HEK293 (cell line): ENCODE data around the gene MPV17.

Source experiments
- CTCF ChIA-PET: fragments of 350-600 bp; formaldehyde crosslinking; extraction: SDS; loops from one replicate; lab custom pipeline; 2021; ENCODE audit warnings: antibody characterized with exemption; lab: Yijun Ruan, JAX
- POLR2A ChIA-PET: fragments of 300-600 bp; formaldehyde crosslinking; extraction: SDS; loops from one replicate; lab custom pipeline; 2020; ENCODE audit warnings: antibody characterized with exemption, inconsistent platforms; lab: Yijun Ruan, JAX
- H3K27ac ChIP-seq: fragments of 200-500 bp; sonication (Bioruptor generic); 2 replicates; pipeline ENCODE4 v1.5.1; 2014; ENCODE audit warnings: low read depth, low read length, control low read depth, inconsistent platforms; ENCODE audit errors: extremely low read depth
- H3K36me3 ChIP-seq, 2 experiments: fragments of 200-500 bp in 1 of 2; sonication (Bioruptor generic) in 1 of 2; 1 replicate in 1 of 2; 2 replicates in 1 of 2; pipeline ENCODE4 v1.5.1; 2014 to 2017; ENCODE audit warnings: inconsistent platforms in 2 of 2, low read length in 2 of 2; ENCODE audit not compliant: control insufficient read depth in 2 of 2, insufficient read depth in 1 of 2
- H3K4me1 ChIP-seq: fragments of 200-500 bp; sonication (Bioruptor generic); 2 replicates; pipeline ENCODE4 v1.5.1; 2014; ENCODE audit warnings: mild to moderate bottlenecking, low read length, inconsistent platforms; ENCODE audit not compliant: control insufficient read depth, insufficient read depth
- H3K4me3 ChIP-seq: 2 replicates; pipeline ENCODE4 v1.5.1; 2011; ENCODE audit warnings: low read depth, mild to moderate bottlenecking, control low read depth, low read length, moderate library complexity
- H3K9me3 ChIP-seq: fragments of 200-500 bp; sonication (Bioruptor generic); 2 replicates; pipeline ENCODE4 v1.5.1; 2014; ENCODE audit warnings: low read depth, low read length, inconsistent platforms; ENCODE audit not compliant: control insufficient read depth, insufficient read depth
- HOXD13 ChIP-seq: sonication (generic); formaldehyde crosslinking; IDR thresholded peaks from 2 replicates; pipeline ENCODE4 v1.8.0; 2022; ENCODE audit warnings: missing genetic modification reagents, borderline replicate concordance
- MYNN ChIP-seq: fragments of 450-650 bp; formaldehyde crosslinking; IDR thresholded peaks from 2 replicates; pipeline ENCODE4 v1.5.1; 2016; ENCODE audit warnings: missing biosample characterization, missing genetic modification characterization, borderline replicate concordance
- SETDB1 ChIP-seq: IDR thresholded peaks from one replicate; pipeline ENCODE4 v1.6.1; 2017; ENCODE audit warnings: mild to moderate bottlenecking, low read length, moderate library complexity, mixed read lengths; ENCODE audit not compliant: insufficient read length
- SP7 ChIP-seq: fragments of 450-650 bp; formaldehyde crosslinking; IDR thresholded peaks from 2 replicates; pipeline ENCODE4 v1.5.1; 2016; ENCODE audit warnings: missing biosample characterization, missing genetic modification characterization
- WT1 ChIP-seq: fragments of 450-650 bp; formaldehyde crosslinking; IDR thresholded peaks from 2 replicates; pipeline ENCODE4 v1.5.1; 2016; ENCODE audit warnings: missing biosample characterization, missing genetic modification characterization
- ZBTB21 ChIP-seq: fragments of 450-650 bp; formaldehyde crosslinking; IDR thresholded peaks from 2 replicates; pipeline ENCODE4 v1.5.1; 2017; ENCODE audit warnings: missing biosample characterization, missing genetic modification characterization
- ZFHX2 ChIP-seq: fragments of 450-650 bp; formaldehyde crosslinking; conservative IDR thresholded peaks from 2 replicates; pipeline ENCODE4 v1.5.1; 2016; ENCODE audit warnings: missing biosample characterization, missing genetic modification characterization
- ZFP3 ChIP-seq: fragments of 450-650 bp; formaldehyde crosslinking; IDR thresholded peaks from 2 replicates; pipeline ENCODE4 v1.5.1; 2016; ENCODE audit warnings: low read depth, missing biosample characterization, missing genetic modification characterization
- ZNF112 ChIP-seq: fragments of 450-650 bp; formaldehyde crosslinking; IDR thresholded peaks from 2 replicates; pipeline ENCODE4 v1.5.0; 2017; ENCODE audit warnings: missing biosample characterization, missing genetic modification characterization
- ZNF155 ChIP-seq: fragments of 450-650 bp; formaldehyde crosslinking; IDR thresholded peaks from 2 replicates; pipeline ENCODE4 v1.5.1; 2016; ENCODE audit warnings: missing biosample characterization, missing genetic modification characterization
- ZNF23 ChIP-seq: fragments of 450-650 bp; formaldehyde crosslinking; IDR thresholded peaks from 2 replicates; pipeline ENCODE4 v1.5.1; 2016; ENCODE audit warnings: missing biosample characterization, missing genetic modification characterization, borderline replicate concordance
- ZNF366 ChIP-seq: fragments of 450-650 bp; formaldehyde crosslinking; conservative IDR thresholded peaks from 2 replicates; pipeline ENCODE4 v1.5.1; 2016; ENCODE audit warnings: missing biosample characterization, missing genetic modification characterization
- ZNF404 ChIP-seq: fragments of 450-650 bp; formaldehyde crosslinking; IDR thresholded peaks from 2 replicates; pipeline ENCODE4 v1.5.1; 2017; ENCODE audit warnings: missing biosample characterization, missing genetic modification characterization
- ZNF585B ChIP-seq: fragments of 450-650 bp; formaldehyde crosslinking; IDR thresholded peaks from 2 replicates; pipeline ENCODE4 v1.5.1; 2016; ENCODE audit warnings: missing biosample characterization, missing genetic modification characterization
- ZNF600 ChIP-seq: fragments of 450-650 bp; formaldehyde crosslinking; IDR thresholded peaks from 2 replicates; pipeline ENCODE4 v1.5.1; 2016; ENCODE audit warnings: missing biosample characterization, missing genetic modification characterization
- ZNF830 ChIP-seq: fragments of 450-650 bp; IDR thresholded peaks from 2 replicates; pipeline ENCODE4 v1.5.0; 2018; ENCODE audit warnings: missing biosample characterization, missing genetic modification characterization, low read depth, mild to moderate bottlenecking, moderate library complexity
- TF ChIP-seq, protein P1 (sequence below): fragments of 450-650 bp; formaldehyde crosslinking; IDR thresholded peaks from 2 replicates; pipeline ENCODE4 v1.5.1; 2016; ENCODE audit warnings: missing biosample characterization, missing genetic modification characterization
- TF ChIP-seq, protein P2 (sequence below): fragments of 450-650 bp; formaldehyde crosslinking; IDR thresholded peaks from 2 replicates; pipeline ENCODE4 v1.5.1; 2016; ENCODE audit warnings: missing biosample characterization, missing genetic modification characterization
- TF ChIP-seq, protein P3 (sequence below): fragments of 450-650 bp; formaldehyde crosslinking; IDR thresholded peaks from 2 replicates; pipeline ENCODE4 v1.5.1; 2016; ENCODE audit warnings: missing biosample characterization, missing genetic modification characterization, borderline replicate concordance
- TF ChIP-seq, protein P4 (sequence below): fragments of 450-650 bp; formaldehyde crosslinking; IDR thresholded peaks from 2 replicates; pipeline ENCODE4 v1.5.1; 2016; ENCODE audit warnings: missing biosample characterization, missing genetic modification characterization, borderline replicate concordance

MPV17 gene

DNA sequence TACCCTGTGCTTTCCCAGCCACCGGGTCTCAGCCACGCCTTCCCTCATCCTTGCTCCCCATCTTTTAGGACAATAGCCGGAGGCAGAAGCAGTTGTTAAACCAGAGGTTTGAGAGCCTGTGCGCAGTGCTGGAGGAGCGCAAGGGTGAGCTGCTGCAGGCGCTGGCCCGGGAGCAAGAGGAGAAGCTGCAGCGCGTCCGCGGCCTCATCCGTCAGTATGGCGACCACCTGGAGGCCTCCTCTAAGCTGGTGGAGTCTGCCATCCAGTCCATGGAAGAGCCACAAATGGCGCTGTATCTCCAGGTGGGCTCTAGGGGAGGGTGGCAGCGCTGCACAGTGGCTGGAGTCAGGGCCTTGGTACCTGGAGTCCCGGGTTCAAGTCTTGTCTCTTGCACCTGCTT, 17.4 kb downstream of the MPV17 start:
- Histone ChIP-seq H3K4me3 (no peak overlapping the region), H3K9me3 (no peaks in the 10 kb centered on the region), H3K36me3 (peaks cover 0 to 15% of the 10 kb centered on the region in 2 experiments; a peak in 1 of 3 replicates), H3K27ac (no peak overlapping the region), H3K4me1 (no peaks in the 10 kb centered on the region)
- CTCF ChIA-PET, result interaction anchor here (0.9 to 17.4 kb wide), 5 partner anchors 13 to 209 kb away, joined by 4 to 211 read pairs (median 50); partner anchors contain the start of genes MPV17 and TRIM54
- TF ChIP-seq HOXD13 (CRISPR knock-in tag), result no peak
- TF ChIP-seq ZNF830 (tag by site-specific recombination), result no peak
- TF ChIP-seq MYNN, result no peak
- no peak for TF ChIP-seq ZNF404
- no peak for TF ChIP-seq ZNF23
- TF ChIP-seq ZNF155, result no peak
- TF ChIP-seq, protein P1, sequence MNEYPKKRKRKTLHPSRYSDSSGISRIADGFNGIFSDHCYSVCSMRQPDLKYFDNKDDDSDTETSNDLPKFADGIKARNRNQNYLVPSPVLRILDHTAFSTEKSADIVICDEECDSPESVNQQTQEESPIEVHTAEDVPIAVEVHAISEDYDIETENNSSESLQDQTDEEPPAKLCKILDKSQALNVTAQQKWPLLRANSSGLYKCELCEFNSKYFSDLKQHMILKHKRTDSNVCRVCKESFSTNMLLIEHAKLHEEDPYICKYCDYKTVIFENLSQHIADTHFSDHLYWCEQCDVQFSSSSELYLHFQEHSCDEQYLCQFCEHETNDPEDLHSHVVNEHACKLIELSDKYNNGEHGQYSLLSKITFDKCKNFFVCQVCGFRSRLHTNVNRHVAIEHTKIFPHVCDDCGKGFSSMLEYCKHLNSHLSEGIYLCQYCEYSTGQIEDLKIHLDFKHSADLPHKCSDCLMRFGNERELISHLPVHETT (tag by site-specific recombination), result no peak
- no peak for TF ChIP-seq ZNF585B
- no peak for TF ChIP-seq ZNF600 (tag by site-specific recombination)
- TF ChIP-seq ZBTB21, result no peak
- TF ChIP-seq SP7, result no peak
- no peak for TF ChIP-seq ZNF112
- TF ChIP-seq, protein P2, sequence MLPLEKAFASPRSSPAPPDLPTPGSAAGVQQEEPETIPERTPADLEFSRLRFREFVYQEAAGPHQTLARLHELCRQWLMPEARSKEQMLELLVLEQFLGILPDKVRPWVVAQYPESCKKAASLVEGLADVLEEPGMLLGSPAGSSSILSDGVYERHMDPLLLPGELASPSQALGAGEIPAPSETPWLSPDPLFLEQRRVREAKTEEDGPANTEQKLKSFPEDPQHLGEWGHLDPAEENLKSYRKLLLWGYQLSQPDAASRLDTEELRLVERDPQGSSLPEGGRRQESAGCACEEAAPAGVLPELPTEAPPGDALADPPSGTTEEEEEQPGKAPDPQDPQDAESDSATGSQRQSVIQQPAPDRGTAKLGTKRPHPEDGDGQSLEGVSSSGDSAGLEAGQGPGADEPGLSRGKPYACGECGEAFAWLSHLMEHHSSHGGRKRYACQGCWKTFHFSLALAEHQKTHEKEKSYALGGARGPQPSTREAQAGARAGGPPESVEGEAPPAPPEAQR (tag by site-specific recombination), result no peak
- no peak for TF ChIP-seq ZNF366 (tag by site-specific recombination)
- no peak for TF ChIP-seq WT1 (tag by site-specific recombination)
- no peak for TF ChIP-seq ZFHX2 (tag by site-specific recombination)
- TF ChIP-seq, protein P3, sequence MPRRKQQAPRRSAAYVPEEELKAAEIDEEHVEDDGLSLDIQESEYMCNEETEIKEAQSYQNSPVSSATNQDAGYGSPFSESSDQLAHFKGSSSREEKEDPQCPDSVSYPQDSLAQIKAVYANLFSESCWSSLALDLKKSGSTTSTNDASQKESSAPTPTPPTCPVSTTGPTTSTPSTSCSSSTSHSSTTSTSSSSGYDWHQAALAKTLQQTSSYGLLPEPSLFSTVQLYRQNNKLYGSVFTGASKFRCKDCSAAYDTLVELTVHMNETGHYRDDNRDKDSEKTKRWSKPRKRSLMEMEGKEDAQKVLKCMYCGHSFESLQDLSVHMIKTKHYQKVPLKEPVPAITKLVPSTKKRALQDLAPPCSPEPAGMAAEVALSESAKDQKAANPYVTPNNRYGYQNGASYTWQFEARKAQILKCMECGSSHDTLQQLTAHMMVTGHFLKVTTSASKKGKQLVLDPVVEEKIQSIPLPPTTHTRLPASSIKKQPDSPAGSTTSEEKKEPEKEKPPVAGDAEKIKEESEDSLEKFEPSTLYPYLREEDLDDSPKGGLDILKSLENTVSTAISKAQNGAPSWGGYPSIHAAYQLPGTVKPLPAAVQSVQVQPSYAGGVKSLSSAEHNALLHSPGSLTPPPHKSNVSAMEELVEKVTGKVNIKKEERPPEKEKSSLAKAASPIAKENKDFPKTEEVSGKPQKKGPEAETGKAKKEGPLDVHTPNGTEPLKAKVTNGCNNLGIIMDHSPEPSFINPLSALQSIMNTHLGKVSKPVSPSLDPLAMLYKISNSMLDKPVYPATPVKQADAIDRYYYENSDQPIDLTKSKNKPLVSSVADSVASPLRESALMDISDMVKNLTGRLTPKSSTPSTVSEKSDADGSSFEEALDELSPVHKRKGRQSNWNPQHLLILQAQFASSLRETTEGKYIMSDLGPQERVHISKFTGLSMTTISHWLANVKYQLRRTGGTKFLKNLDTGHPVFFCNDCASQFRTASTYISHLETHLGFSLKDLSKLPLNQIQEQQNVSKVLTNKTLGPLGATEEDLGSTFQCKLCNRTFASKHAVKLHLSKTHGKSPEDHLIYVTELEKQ (tag by site-specific recombination), result no peak
- TF ChIP-seq SETDB1, result no peak
- TF ChIP-seq ZFP3 (tag by site-specific recombination), result no peak
- TF ChIP-seq, protein P4, sequence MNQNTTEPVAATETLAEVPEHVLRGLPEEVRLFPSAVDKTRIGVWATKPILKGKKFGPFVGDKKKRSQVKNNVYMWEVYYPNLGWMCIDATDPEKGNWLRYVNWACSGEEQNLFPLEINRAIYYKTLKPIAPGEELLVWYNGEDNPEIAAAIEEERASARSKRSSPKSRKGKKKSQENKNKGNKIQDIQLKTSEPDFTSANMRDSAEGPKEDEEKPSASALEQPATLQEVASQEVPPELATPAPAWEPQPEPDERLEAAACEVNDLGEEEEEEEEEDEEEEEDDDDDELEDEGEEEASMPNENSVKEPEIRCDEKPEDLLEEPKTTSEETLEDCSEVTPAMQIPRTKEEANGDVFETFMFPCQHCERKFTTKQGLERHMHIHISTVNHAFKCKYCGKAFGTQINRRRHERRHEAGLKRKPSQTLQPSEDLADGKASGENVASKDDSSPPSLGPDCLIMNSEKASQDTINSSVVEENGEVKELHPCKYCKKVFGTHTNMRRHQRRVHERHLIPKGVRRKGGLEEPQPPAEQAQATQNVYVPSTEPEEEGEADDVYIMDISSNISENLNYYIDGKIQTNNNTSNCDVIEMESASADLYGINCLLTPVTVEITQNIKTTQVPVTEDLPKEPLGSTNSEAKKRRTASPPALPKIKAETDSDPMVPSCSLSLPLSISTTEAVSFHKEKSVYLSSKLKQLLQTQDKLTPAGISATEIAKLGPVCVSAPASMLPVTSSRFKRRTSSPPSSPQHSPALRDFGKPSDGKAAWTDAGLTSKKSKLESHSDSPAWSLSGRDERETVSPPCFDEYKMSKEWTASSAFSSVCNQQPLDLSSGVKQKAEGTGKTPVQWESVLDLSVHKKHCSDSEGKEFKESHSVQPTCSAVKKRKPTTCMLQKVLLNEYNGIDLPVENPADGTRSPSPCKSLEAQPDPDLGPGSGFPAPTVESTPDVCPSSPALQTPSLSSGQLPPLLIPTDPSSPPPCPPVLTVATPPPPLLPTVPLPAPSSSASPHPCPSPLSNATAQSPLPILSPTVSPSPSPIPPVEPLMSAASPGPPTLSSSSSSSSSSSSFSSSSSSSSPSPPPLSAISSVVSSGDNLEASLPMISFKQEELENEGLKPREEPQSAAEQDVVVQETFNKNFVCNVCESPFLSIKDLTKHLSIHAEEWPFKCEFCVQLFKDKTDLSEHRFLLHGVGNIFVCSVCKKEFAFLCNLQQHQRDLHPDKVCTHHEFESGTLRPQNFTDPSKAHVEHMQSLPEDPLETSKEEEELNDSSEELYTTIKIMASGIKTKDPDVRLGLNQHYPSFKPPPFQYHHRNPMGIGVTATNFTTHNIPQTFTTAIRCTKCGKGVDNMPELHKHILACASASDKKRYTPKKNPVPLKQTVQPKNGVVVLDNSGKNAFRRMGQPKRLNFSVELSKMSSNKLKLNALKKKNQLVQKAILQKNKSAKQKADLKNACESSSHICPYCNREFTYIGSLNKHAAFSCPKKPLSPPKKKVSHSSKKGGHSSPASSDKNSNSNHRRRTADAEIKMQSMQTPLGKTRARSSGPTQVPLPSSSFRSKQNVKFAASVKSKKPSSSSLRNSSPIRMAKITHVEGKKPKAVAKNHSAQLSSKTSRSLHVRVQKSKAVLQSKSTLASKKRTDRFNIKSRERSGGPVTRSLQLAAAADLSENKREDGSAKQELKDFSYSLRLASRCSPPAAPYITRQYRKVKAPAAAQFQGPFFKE (tag by site-specific recombination), result no peak
- POLR2A ChIA-PET, result no interaction called here
